GM19395 (cell line): ENCODE data around the gene A2ML1.
"Not testable (repeated sequence)": the region's sequence is repeated elsewhere in the genome, so short reads cannot be mapped to it uniquely, and the experiment has no call there.

Experiments used
- ATAC-seq: cut with Tn5 transposase; IDR thresholded peaks from one replicate; pipeline ENCODE4 v1.9.1; 2021; ENCODE audit warnings: mild to moderate bottlenecking, moderate library complexity; ENCODE audit not compliant: unreplicated experiment

A2ML1 gene

DNA sequence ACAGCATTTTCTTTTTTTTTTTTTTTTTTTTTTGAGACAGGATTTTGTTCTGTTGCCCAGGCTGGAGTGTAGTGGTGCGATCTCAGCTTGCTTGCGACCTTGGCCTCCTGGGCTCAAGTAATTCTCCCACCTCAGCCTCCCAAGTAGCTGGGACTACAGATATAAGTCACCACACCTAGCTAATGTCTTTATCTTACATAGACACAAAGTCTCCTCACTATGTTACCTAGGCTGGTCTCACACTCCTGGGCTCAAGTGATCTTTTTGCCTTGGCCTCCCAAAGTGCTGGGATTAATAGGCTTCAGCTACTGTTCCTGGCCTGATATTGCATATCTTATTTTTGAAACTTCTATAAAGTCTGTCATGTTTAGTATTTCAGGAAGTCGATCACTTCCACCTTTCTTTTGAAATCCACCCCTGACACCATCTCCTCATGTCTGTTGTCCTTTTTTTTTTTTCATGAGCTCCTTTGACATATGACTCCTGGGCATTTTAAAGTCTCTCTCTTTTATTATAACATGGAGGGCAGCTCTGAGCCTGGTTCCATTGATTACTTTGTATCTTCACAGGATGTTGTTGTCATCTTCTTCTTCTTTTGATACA is 5.9 kb upstream of the A2ML1 start:
- no peak for ATAC-seq

DNA sequence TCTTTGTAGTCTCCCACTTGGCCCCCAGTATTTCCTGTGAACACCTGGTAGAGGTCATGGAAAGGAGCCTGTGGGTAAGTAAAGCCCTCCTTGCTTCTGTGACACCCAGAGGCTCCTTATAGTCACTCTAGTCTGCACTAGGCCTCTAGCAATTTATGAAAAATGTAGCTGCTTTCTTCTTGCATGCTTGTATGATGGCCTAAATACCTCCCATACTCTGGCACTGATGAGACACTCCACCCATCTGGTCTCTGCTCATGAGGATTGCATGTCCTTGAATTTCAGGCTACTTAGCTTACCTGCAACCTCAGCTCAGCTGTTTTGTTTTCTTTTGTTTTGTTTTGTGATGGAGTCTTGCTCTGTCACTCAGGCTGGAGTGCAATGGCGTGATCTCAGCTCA is 4.6 kb upstream of the A2ML1 start:
- no peak for ATAC-seq

DNA sequence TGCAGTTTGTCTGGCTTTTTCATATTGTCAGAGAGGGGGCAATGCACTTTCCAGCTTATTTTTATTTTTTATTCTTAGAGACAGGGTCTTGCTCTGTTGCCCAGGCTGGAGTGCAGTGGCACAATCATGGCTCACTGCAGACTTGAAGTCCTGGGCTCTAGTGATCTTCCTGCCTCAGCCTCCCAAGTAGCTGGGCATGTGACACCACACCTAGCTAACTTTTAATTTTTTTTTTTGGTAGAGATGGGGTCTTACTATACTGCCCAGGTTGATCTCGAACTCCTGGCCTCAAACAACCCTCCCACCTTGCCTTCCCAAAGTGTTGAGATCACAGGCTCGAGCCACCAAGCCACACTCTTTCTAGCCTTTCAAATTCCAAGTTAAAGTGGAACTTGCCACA is 3.9 kb upstream of the A2ML1 start:
- ATAC-seq: no peak

DNA sequence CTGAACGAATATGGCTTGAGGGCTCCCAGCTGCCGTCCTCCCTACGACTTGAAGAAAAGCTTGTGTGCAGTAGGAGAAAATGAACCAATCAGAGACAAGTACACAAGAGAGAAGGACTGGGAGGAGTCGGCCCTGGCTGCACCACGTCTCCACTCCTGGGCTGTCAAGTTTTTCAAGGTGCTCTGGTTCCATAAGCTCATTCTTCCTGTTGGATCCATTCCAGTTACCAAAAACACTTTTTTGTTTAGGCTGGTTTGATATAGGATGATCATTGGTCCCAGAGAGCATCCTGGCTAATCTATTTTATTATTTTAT is 2.8 kb upstream of the A2ML1 start:
- ATAC-seq: no peak

DNA sequence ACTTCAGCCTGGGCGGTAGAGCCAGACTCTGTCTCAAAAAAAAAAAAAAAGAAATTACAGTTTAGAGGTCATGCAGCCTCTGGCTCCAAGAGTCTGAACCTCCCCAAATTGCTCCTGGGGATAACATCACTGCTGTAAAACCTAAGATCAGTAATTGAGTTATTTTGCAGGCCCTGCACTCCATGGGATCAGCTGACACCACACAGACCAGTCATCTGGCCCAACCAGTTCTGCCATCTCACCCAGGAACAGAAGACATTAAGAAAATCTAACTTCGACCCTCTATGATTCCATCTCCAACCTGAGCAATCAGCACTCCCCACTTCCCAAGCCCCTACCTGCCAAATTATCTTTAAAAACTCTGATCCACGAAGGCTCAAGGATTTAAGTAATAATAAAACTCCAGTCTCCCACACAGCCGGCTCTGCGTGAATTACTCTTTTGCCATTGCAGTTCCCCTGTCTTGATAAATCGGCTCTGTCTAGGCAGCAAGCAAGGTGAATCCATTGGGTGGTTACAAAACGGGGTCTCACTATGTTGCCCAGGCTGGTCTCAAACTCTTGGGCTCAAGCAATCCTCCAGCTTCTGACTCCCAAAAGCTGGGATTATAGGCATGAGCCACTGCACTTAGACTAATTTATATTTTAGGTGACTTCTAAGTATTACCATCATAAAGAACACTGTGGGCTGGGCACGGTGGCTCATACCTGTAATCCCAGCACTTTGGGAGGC is 1.6 kb upstream of the A2ML1 start:
- ATAC-seq: not testable (repeated sequence)

DNA sequence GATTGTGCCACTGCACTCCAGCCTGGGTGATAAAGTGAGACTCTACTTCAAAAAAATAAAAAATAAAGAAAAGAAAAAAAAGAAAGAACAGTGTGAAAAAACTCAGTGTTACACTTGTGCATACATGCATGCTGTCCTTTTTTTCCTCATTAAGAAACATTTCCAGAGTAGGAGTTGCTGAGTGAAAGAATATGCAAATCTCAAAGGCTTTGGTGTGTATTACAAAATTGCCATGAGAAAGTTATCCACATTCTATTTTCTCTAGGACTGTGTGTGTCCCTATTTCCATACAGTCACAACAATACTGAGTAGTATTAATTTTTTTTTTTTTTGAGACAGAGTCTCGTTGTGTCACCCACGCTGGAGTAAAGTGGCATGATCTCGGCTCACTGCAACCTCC is 830 bp upstream of the A2ML1 start:
- no peak for ATAC-seq

DNA sequence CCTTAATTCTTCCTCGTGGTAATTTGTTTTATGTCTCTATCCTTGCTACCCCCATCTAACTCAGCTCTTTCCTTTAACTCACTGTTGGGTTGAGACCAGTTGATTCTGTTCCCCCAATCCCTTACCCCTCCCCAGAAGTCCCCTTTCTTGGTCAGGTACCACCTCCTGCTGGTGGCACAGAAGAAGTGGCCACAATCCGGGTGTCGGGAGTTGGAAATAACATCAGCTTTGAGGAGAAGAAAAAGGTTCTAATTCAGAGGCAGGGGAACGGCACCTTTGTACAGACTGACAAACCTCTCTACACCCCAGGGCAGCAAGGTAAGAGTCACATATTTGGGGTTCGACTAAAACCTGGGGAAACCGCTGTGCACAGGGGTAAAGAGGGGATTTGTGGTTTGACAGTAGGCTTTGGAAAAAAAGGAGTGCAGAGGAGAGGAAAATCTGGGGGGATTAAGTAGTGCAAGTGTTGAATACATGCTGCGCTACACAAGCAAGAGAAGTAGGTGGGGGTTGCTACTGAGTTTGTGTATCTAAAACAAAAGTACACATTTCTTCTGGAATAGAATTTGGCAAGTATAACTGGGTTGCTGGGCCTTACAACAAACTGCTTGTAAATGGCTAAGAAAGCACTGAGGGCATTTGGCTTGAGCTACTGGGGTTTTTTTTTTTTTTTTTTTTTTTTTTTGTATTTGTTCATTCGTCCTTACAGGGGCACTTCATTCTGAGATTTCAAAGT is 1.3 kb downstream of the A2ML1 start:
- no peak for ATAC-seq

DNA sequence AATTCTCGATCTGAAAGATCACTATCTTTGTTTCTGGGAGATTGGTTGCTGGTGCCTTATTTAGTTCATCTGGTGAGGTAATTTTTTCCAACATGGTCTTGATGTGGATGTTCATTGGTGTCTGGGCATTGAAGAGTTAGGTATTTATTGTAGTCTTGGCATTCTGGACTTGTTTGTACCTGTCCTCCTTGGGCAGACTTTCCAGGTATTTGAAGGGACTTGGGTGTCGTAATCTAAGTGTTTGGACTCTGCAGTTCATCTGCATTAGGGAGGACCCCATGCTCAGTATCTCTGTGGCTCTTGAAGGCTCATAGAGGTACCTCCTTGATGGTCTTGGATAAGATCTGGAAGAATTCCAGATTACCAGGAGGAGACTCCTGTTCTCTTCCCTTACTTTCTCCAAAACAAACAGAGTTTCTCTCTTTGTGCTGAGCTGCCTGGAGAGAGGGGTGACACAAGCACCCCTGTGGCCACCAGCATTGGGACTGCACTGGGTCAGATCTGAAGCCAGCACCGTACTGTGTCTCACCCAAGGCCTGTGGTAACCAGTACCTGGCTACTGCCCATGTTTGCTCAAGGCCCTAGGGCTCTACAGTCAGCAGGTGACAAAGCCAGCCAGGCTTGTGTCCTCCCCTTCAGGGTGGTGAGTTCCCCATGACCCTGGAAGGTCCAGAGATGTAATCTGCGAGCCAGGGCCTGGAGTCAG is 5.3 kb downstream of the A2ML1 start:
- no peak for ATAC-seq

DNA sequence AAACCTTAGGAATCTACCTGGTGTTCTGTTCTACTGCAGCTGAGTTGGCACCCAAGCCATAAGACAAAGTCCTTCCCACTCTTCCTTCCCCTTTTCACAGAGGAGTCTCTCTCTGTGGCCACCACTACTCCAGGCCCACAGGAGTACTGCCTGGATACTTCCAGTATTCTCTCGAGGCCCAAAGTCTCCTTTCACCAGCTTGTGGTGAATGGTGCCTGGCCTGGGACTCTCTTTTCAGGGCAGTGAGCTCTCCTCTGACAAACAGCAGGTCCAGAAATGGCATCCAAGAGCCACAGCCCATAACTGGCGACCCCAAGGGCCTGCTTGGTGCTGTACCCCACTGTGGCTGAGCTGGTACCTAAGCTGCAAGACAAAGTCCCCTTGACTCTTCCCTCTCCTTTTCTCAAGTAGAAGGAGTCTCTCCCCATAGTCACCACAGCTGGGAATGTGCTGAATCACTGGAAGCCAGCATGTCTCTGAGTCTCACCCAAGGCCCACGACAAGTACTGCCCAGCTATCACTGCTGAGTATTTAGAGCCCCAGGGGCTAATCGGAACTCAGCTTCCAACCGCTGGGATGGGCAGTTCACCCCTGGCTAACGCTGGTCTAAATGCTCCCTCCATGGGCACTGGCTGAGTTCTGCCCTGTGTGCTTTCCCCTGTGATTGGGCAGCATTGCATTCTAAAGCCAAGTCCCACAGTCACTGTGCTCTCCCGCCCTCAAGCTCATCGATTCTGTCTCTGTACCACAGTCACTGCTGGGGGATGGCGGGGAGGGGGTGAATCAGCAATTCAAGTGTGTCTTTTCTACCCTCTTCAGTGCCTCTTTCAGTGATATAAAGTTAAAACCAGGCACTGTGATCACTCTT is 6.1 kb downstream of the A2ML1 start:
- no peak for ATAC-seq

DNA sequence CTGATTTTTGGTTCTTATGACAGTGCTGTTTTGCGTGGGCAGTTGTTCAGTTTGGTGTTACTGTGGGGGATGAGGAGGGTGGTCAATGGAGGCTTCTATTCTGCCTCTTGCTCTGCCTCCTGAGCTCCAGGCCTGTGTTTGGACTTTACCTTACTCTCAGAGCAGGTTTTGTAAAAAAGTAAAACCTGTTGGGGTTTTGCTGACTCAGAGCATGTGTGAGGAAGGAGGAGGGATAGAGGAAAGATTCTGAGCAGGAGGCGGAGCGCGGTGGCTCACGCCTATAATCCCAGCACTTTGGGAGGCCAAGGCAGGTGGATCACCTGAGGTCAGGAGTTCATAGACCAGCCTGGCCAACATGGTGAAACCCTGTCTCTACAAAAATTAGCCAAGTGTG is 6.7 kb downstream of the A2ML1 start:
- no peak for ATAC-seq

DNA sequence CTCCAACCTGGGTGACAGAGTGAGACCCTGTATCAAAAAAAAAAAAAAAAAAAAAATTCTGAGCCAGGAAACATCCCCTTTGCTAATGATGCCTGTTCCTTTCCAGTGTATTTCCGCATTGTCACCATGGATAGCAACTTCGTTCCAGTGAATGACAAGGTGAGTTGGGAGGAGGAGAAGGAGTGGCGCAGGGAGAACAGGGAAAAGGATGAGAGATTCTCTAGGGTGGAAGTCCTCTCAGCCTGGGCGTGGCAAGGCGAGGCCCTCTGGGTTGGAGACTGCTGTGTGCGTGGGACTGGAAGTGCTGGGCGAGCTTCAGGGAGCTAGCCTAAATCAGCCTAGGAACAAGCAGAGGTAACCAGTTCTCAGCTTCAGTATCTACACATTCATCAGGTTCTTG is 7.2 kb downstream of the A2ML1 start:
- ATAC-seq: no peak

DNA sequence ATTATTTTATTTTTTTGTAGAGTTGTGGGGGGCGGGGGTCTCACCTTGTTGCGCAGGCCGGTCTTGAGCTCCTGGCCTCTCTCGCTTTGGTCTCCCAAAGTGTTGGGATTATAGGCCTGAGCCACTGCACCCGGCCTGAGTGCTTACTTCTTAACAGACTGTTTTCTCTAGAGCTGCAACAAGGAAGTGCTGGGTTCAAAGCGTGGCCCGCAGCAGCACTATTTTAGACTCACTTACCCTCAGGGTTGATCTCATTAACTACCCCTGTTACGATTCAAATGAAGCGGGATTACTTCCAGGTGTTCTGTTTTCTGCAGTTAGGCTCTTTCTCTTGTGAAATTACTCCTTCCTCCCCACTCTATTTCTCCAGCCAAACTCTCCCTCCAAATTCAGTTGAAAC is 8.7 kb downstream of the A2ML1 start:
- ATAC-seq: no peak

DNA sequence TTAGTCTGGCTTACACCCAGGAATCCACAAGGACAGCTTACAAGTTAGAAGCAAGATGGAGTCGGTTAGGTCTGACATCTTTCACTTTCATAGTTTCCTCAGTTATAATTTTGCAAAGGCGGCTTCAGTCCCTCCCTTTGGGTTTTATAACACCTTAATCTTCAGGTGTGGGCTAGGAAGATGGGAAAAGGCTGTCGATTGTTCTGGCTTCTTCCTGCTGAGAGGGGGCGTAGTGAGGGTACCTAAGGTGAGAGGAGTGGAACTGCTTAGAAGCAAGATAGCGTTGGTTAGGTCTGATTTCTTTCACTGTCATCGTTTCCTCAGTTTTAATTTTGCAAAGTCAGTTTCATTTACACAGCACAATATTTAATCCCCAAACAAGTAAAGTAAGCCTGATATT is 10.1 kb downstream of the A2ML1 start:
- ATAC-seq: no peak

DNA sequence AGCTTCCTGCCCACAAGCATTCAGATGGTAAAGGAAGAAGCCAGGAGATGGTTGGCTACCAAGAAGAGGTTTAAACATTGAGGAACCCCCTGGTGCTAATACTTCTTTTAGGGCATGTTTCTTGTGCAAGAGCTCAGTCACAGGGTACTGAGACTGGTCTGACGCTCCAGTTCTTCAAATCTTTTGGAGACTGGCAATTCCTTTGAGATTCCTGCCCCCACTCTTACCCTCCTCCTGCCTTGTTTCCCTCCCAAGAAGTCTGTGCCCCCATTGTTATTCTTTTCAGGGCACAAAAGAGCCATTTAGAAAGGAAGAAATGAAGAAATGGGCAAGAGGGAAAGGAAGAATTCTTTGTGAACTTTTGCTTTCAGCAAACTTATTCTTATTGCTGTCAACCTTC is 11.8 kb downstream of the A2ML1 start:
- ATAC-seq: no peak

DNA sequence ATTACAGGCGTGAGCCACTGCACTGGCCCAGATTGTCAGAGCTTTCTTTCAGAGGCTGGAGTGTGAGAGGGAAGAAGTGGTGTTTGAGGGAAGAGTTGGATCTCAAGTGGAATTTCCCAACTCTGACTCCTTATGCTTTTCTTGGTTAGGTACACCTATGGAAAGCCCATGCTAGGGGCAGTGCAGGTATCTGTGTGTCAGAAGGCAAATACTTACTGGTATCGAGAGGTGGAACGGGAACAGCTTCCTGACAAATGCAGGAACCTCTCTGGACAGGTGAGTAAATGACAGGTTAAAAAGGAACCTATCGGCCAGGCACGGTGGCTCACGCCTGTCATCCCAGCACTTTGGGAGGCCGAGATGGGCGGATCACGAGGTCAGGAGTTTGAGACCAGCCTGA is 14.9 kb downstream of the A2ML1 start:
- ATAC-seq: no peak

DNA sequence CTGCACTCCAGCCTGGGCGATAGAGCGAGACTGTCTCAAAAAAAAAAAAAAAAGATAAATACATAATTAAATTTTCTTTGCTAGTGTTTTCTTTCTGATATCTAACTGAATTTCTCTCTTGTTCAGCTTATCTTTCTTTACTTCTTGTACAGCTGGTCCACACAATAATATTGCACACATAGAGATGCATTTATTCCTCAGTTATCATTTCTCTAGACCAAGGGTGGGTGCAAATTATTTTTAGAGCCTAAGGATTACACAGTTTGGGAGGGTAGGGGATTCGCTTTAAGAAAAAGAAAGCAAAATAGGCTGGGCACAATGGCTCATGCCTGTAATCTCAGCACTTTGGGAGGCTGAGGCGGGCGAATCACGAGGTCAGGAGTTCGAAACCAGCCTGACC is 17.9 kb downstream of the A2ML1 start:
- ATAC-seq: no peak

DNA sequence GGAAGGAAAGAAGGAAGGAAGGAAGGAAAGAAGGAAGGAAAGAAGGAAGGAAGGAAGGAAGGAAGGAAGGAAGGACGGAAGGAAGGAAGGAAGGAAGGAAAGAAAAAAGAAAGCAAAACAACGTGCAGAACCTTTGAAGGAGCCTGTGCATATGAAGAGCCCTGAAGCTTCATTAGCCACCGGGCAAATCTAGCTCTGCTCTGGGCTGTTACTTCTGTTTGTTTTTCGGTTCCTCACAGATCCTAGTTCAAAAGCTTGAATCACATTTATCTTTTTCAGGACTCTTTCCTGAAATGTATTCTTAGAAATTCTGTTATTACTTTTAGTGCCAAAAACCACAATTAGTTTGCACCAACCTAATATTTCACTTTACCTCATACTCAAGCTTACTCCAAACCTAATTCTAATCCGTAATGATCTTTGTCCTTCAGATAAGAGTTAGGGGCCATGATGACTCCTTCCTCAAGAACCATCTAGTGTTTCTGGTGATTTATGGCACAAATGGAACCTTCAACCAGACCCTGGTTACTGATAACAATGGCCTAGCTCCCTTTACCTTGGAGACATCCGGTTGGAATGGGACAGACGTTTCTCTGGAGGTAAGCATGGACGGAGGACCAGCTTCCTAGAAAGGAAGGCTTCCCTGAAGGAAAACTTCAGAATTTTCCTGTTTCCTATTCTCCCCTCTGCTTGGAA is 18.7 kb downstream of the A2ML1 start:
- no peak for ATAC-seq

DNA sequence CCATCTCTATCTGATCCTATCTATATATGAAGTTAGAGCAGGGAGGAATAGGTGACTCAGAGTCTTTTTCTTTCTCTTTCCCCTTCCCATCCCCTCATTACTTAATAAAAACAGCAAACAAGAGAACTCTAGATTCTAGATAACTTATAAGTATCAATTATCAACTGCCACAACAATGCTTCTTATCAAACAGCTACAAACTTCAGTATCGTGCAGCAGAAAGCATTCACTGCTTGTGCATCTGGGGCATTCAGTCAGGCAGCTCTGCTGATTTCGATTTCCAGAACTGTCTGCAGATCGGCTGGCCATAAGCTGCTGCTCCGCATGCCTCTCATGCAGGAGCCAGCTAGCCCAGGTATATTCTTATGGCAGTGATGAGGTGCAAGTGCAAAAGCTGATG is 19.4 kb downstream of the A2ML1 start:
- ATAC-seq: no peak

DNA sequence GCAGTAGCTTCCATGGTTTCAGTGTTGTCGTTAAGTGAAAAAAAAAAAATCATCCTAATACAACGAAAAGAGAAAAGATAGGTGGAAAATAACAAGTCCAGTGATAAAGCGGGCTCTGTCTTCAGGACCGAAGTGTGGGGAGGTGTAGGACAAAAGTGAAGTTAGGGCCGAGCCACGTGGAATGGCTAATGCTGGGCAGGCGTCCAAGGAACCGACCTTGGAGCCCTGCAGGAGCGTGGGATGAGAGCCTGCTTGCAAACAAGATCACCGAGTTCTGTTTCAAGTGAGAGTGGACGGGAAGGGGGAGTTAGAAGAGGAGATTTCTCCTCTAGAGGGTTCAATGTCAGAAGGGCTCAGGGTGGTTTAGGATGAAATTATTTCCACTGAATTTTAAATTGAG is 22.2 kb downstream of the A2ML1 start:
- no peak for ATAC-seq

DNA sequence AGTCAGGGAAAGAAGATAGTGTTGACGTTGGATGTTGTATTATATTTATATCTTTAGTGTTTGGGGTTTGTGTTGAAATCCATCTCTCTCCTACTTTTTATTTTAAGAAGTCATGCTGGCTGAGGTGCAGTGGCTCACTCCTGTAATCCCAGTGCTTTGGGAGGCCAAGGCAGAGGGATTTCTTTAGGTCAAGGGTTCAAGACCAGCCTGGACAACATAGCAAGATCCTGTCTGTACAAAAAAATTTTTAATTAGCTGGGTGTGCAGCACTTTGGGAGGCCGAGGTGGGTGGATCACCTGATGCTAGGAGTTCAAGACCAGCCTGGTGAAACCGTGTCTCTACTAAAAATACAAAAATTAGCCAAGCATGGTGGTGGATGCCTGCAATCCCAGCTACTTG is 23.9 kb downstream of the A2ML1 start:
- ATAC-seq: no peak
